Jurkat, Clone E6-1 (cell line): ENCODE results near the gene OSBPL10.
A peak's percentile ranks its signal among the peaks of the same experiment; 100 is the strongest.

Experiments used
- DNase-seq: peaks from one replicate; pipeline ENCODE4 v3.0.0-alpha.2; 2011; ENCODE audit warnings: low read depth, low spot score
- H3K4me3 ChIP-seq: 2 replicates; pipeline ENCODE4 v1.5.1; 2011; ENCODE audit warnings: mild to moderate bottlenecking, low read length, control low read depth, moderate library complexity

The OSBPL10 gene

GRCh38 chr3:31934866-31935265 lies 46.2 kb downstream of the OSBPL10 start:
- no peak overlapping the region for H3K4me3 ChIP-seq
- DNase-seq, result no peak

- no peak for DNase-seq
- H3K4me3 ChIP-seq, result no peak overlapping the region
Observed at GRCh38 chr3:31934018-31934417, 47.0 kb downstream of the OSBPL10 start.

GRCh38 chr3:31932990-31933389 lies 48.1 kb downstream of the OSBPL10 start:
- DNase-seq, result no peak
- no peak overlapping the region for H3K4me3 ChIP-seq

GRCh38 chr3:31929826-31930502 lies 51.1 kb downstream of the OSBPL10 start:
- no peak for DNase-seq
- H3K4me3 ChIP-seq, result no peak overlapping the region

GRCh38 chr3:31927811-31928210 lies 53.3 kb downstream of the OSBPL10 start:
- DNase-seq, result no peak
- no peak overlapping the region for H3K4me3 ChIP-seq

- H3K4me3 ChIP-seq, result no peak overlapping the region
Observed at GRCh38 chr3:31926543-31926942, 54.5 kb downstream of the OSBPL10 start.

GRCh38 chr3:31925271-31925630 lies 55.8 kb downstream of the OSBPL10 start:
- H3K4me3 ChIP-seq, result no peak overlapping the region
- no peak for DNase-seq

More at GRCh38 chr3:31926543-31926942, 54.5 kb downstream of the OSBPL10 start:
- DNase-seq, result no peak

- no peak overlapping the region for H3K4me3 ChIP-seq
- no peak for DNase-seq
Observed at GRCh38 chr3:31924610-31925270, 56.3 kb downstream of the OSBPL10 start.

GRCh38 chr3:31922962-31923361 lies 58.1 kb downstream of the OSBPL10 start:
- DNase-seq, result no peak
- no peak overlapping the region for H3K4me3 ChIP-seq

- no peak for DNase-seq
- H3K4me3 ChIP-seq, result no peak overlapping the region
Observed at GRCh38 chr3:31921837-31922236, 59.2 kb downstream of the OSBPL10 start.

GRCh38 chr3:31920310-31920709 lies 60.8 kb downstream of the OSBPL10 start:
- H3K4me3 ChIP-seq, result no peak overlapping the region
- no peak for DNase-seq

- H3K4me3 ChIP-seq, result no peak overlapping the region
- DNase-seq, result no peak
Observed at GRCh38 chr3:31919528-31919927, 61.5 kb downstream of the OSBPL10 start.

- DNase-seq, result peak; percentile 11
- no peak overlapping the region for H3K4me3 ChIP-seq
Observed at GRCh38 chr3:31918179-31919150, 62.6 kb downstream of the OSBPL10 start.

GRCh38 chr3:31917303-31918005 lies 63.6 kb downstream of the OSBPL10 start:
- no peak overlapping the region for H3K4me3 ChIP-seq
- DNase-seq, result no peak

GRCh38 chr3:31911643-31912042 lies 69.4 kb downstream of the OSBPL10 start:
- H3K4me3 ChIP-seq, result no peak overlapping the region
- DNase-seq, result no peak

- no peak for DNase-seq
- no peak overlapping the region for H3K4me3 ChIP-seq
Observed at GRCh38 chr3:31911124-31911523, 69.9 kb downstream of the OSBPL10 start.

- DNase-seq, result no peak
- H3K4me3 ChIP-seq, result no peak overlapping the region
Observed at GRCh38 chr3:31909455-31909854, 71.6 kb downstream of the OSBPL10 start.

GRCh38 chr3:31908391-31909097 lies 72.5 kb downstream of the OSBPL10 start:
- no peak overlapping the region for H3K4me3 ChIP-seq
- no peak for DNase-seq

GRCh38 chr3:31906182-31906581 lies 74.9 kb downstream of the OSBPL10 start:
- no peak overlapping the region for H3K4me3 ChIP-seq

More at GRCh38 chr3:31906182-31906581, 74.9 kb downstream of the OSBPL10 start:
- no peak for DNase-seq
